WTC11 (cell line): ENCODE data around the gene TEX9. TPM values are rescaled to one million over a fixed set of nuclear protein-coding genes. Genes with fewer than 3 reads are reported as not detected.

Source experiments
- ATAC-seq: fragments of 200-7000 bp; cut with Tn5 transposase; 2 replicates; pipeline ENCODE4 v1.10.0; 2021; ENCODE audit warnings: mild to moderate bottlenecking, moderate library complexity
- CTCF ChIA-PET: fragments of 300-600 bp; sonication (Branson Sonifier 250); formaldehyde crosslinking; loops from one replicate; lab custom pipeline; 2021; ENCODE audit warnings: antibody characterized with exemption; lab: Charles Lee
- POLR2A ChIA-PET: fragments of 350-600 bp; sonication (Branson Sonifier 250); formaldehyde crosslinking; loops from one replicate; lab custom pipeline; 2021; ENCODE audit warnings: antibody characterized with exemption; lab: Charles Lee
- DNase-seq: peaks from one replicate; pipeline ENCODE4 v3.0.0; 2021; ENCODE audit warnings: low spot score
- H3K27ac Mint-ChIP-seq: 2 replicates; pipeline ENCODE4 v1.8.0; 2021; ENCODE audit warnings: mixed read lengths
- H3K27me3 Mint-ChIP-seq: 2 replicates; pipeline ENCODE4 v1.8.0; 2021; ENCODE audit warnings: low read depth, mild to moderate bottlenecking, moderate library complexity, mixed read lengths
- H3K36me3 Mint-ChIP-seq: 2 replicates; pipeline ENCODE4 v1.8.0; 2021; ENCODE audit warnings: mixed read lengths
- H3K4me1 Mint-ChIP-seq: 2 replicates; pipeline ENCODE4 v1.8.0; 2022; ENCODE audit warnings: mixed read lengths
- H3K4me3 Mint-ChIP-seq: 2 replicates; pipeline ENCODE4 v1.8.0; 2021; ENCODE audit warnings: mild to moderate bottlenecking, moderate library complexity, mixed read lengths
- H3K9me3 Mint-ChIP-seq: 2 replicates; pipeline ENCODE4 v1.8.0; 2021; ENCODE audit warnings: mixed read lengths
- AFF4 ChIP-seq: sonication (generic); formaldehyde crosslinking; IDR thresholded peaks from 2 replicates; pipeline ENCODE4 v1.8.1; 2023; ENCODE audit warnings: mild to moderate bottlenecking, missing genetic modification reagents, borderline replicate concordance
- CDX4 ChIP-seq: fragments of 250-450 bp; sonication (Bioruptor Pico); IDR thresholded peaks from 2 replicates; pipeline ENCODE4 v1.9.0; 2021; ENCODE audit warnings: moderate library complexity, mild to moderate bottlenecking, inconsistent platforms, borderline replicate concordance
- E2F1 ChIP-seq: sonication (generic); formaldehyde crosslinking; IDR thresholded peaks from 2 replicates; pipeline ENCODE4 v1.8.0; 2022; ENCODE audit warnings: mild to moderate bottlenecking, missing genetic modification reagents
- EMX1 ChIP-seq: fragments of 250-450 bp; sonication (Bioruptor Pico); IDR thresholded peaks from 2 replicates; pipeline ENCODE4 v1.8.0; 2021; ENCODE audit warnings: mild to moderate bottlenecking
- ETV6 ChIP-seq: sonication (generic); formaldehyde crosslinking; IDR thresholded peaks from 2 replicates; pipeline ENCODE4 v1.8.1; 2022; ENCODE audit warnings: mild to moderate bottlenecking, missing genetic modification reagents
- FOXJ3 ChIP-seq: sonication (generic); formaldehyde crosslinking; IDR thresholded peaks from 2 replicates; pipeline ENCODE4 v1.9.0; 2021; ENCODE audit warnings: missing genetic modification reagents, mild to moderate bottlenecking, borderline replicate concordance
- FOXK1 ChIP-seq: sonication (generic); formaldehyde crosslinking; IDR thresholded peaks from 2 replicates; pipeline ENCODE4 v1.8.0; 2022; ENCODE audit warnings: mild to moderate bottlenecking, moderate library complexity, missing genetic modification reagents
- FOXP4 ChIP-seq: sonication (generic); formaldehyde crosslinking; IDR thresholded peaks from 2 replicates; pipeline ENCODE4 v1.8.0; 2022; ENCODE audit warnings: mild to moderate bottlenecking, missing genetic modification reagents
- GRHL2 ChIP-seq: fragments of 250-450 bp; sonication (Bioruptor Pico); IDR thresholded peaks from 2 replicates; pipeline ENCODE4 v1.8.0; 2022; ENCODE audit warnings: mild to moderate bottlenecking, moderate library complexity; ENCODE audit not compliant: insufficient replicate concordance, severe bottlenecking
- HMGA2 ChIP-seq: fragments of 250-450 bp; sonication (Bioruptor Pico); IDR thresholded peaks from 2 replicates; pipeline ENCODE4 v1.4.0; 2021; ENCODE audit warnings: mild to moderate bottlenecking, moderate library complexity
- KAT7 ChIP-seq: sonication (generic); formaldehyde crosslinking; IDR thresholded peaks from 2 replicates; pipeline ENCODE4 v1.8.1; 2023; ENCODE audit warnings: missing genetic modification reagents, mild to moderate bottlenecking, borderline replicate concordance
- SMAD4 ChIP-seq: sonication (generic); formaldehyde crosslinking; IDR thresholded peaks from 2 replicates; pipeline ENCODE4 v1.8.0; 2022; ENCODE audit warnings: mild to moderate bottlenecking, missing genetic modification reagents
- SOX15 ChIP-seq: fragments of 250-450 bp; sonication (Bioruptor Pico); IDR thresholded peaks from 2 replicates; pipeline ENCODE4 v1.9.0; 2021; ENCODE audit warnings: mild to moderate bottlenecking
- SP1 ChIP-seq: sonication (generic); formaldehyde crosslinking; conservative IDR thresholded peaks from 2 replicates; pipeline ENCODE4 v1.8.1; 2022; ENCODE audit warnings: missing genetic modification reagents
- TEAD1 ChIP-seq: sonication (generic); formaldehyde crosslinking; IDR thresholded peaks from 2 replicates; pipeline ENCODE4 v1.8.0; 2022; ENCODE audit warnings: mild to moderate bottlenecking, missing genetic modification reagents
- ZMAT4 ChIP-seq: fragments of 250-450 bp; sonication (Bioruptor Pico); IDR thresholded peaks from 2 replicates; pipeline ENCODE4 v1.9.0; 2021; ENCODE audit warnings: mild to moderate bottlenecking
- ZNF138 ChIP-seq: sonication (generic); formaldehyde crosslinking; conservative IDR thresholded peaks from 2 replicates; pipeline ENCODE4 v1.8.1; 2022; ENCODE audit warnings: mild to moderate bottlenecking, moderate library complexity, missing genetic modification reagents
- ZNF232 ChIP-seq: sonication (generic); formaldehyde crosslinking; IDR thresholded peaks from 2 replicates; pipeline ENCODE4 v1.8.0; 2022; ENCODE audit warnings: mild to moderate bottlenecking, missing genetic modification reagents
- ZNF396 ChIP-seq: fragments of 250-450 bp; sonication (Bioruptor Pico); IDR thresholded peaks from 2 replicates; pipeline ENCODE4 v1.8.0; 2021; ENCODE audit warnings: mild to moderate bottlenecking, moderate library complexity, borderline replicate concordance
- total RNA-seq: library from RNA; stranded (reverse); gene quantifications from 3 replicates; pipeline ENCODE4 v1.2.3, GENCODE V29; 2021
- TF ChIP-seq, protein P1 (sequence below): sonication (generic); formaldehyde crosslinking; IDR thresholded peaks from 2 replicates; pipeline ENCODE4 v1.8.1; 2022; ENCODE audit warnings: low read depth, mild to moderate bottlenecking, moderate library complexity, missing genetic modification reagents, borderline replicate concordance

Gene TEX9
- total RNA-seq, 1 experiment from 2014 or later: 12.2 TPM

- ATAC-seq: no peak
- no peak overlapping the region for H3K27ac Mint-ChIP-seq
- H3K4me3 Mint-ChIP-seq: no peak overlapping the region
- ChIA-PET POLR2A (no interaction called here), CTCF (no interaction called here)
- peaks cover 5% of the 10 kb centered on the region; the same call in 1 of the 2 replicates for H3K9me3 Mint-ChIP-seq
- H3K27me3 Mint-ChIP-seq: no peaks in the 10 kb centered on the region
- TF ChIP-seq ZMAT4 (CRISPR knock-in tag): no peak
- no peak for TF ChIP-seq EMX1 (CRISPR knock-in tag)
- TF ChIP-seq FOXP4: no peak
- no peak for TF ChIP-seq AFF4 (CRISPR knock-in tag)
- no peak for TF ChIP-seq SOX15 (CRISPR knock-in tag)
- no peak for TF ChIP-seq CDX4 (CRISPR knock-in tag)
- no peak for TF ChIP-seq ZNF396 (CRISPR knock-in tag)
- TF ChIP-seq FOXK1 (CRISPR knock-in tag): no peak
- TF ChIP-seq SP1 (CRISPR knock-in tag): no peak
- H3K36me3 Mint-ChIP-seq: 0 out of 2 replicates have a peak, but pooled peaks cover 6% of the 10 kb centered on the region
- no peak for DNase-seq
- no peaks in the 10 kb centered on the region for H3K4me1 Mint-ChIP-seq
Measured at GRCh38 chr15:56390739-56391267, 25.6 kb downstream of the TEX9 start.

GRCh38 chr15:56393277-56393676 is 28.1 kb downstream of the TEX9 start:
- Mint-ChIP-seq H3K9me3 (peaks cover 15% of the 10 kb centered on the region), H3K36me3 (peaks cover 19% of the 10 kb centered on the region), H3K4me1 (peaks cover 13% of the 10 kb centered on the region), H3K4me3 (no peak overlapping the region), H3K27ac (0 out of 2 replicates have a peak overlapping the region, but pooled peaks have one; percentile 7), H3K27me3 (no peaks in the 10 kb centered on the region)
- ChIA-PET CTCF (no interaction called here), POLR2A (no interaction called here)
- ATAC-seq: no peak
- DNase-seq: no peak
- TF ChIP-seq E2F1 (CRISPR knock-in tag) (no peak), ZNF138 (CRISPR knock-in tag) (no peak), GRHL2 (CRISPR knock-in tag) (no peak), SMAD4 (no peak), HMGA2 (CRISPR knock-in tag) (no peak), FOXJ3 (CRISPR knock-in tag) (no peak), ZNF232 (CRISPR knock-in tag) (no peak), KAT7 (CRISPR knock-in tag) (no peak), ETV6 (no peak), EMX1 (CRISPR knock-in tag) (no peak), TEAD1 (CRISPR knock-in tag) (no peak)
- TF ChIP-seq, protein P1, sequence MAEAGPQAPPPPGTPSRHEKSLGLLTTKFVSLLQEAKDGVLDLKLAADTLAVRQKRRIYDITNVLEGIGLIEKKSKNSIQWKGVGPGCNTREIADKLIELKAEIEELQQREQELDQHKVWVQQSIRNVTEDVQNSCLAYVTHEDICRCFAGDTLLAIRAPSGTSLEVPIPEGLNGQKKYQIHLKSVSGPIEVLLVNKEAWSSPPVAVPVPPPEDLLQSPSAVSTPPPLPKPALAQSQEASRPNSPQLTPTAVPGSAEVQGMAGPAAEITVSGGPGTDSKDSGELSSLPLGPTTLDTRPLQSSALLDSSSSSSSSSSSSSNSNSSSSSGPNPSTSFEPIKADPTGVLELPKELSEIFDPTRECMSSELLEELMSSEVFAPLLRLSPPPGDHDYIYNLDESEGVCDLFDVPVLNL (CRISPR knock-in tag): no peak
